B cell (primary cell): ENCODE data around the gene CBX3. TPM values are rescaled to one million over a fixed set of nuclear protein-coding genes. Genes with fewer than 3 reads are reported as not detected.

Experiments
- ATAC-seq: fragments of 200-7000 bp; cut with Tn5 transposase; one replicate; pipeline ENCODE4 v1.10.0; 2021; ENCODE audit warnings: low read depth, mild to moderate bottlenecking, moderate number of reproducible peaks, moderate library complexity
- CTCF ChIA-PET: fragments of 350-600 bp; sonication (Branson Sonifier 250); formaldehyde crosslinking; loops from one replicate; lab custom pipeline; 2021; ENCODE audit warnings: antibody characterized with exemption, inconsistent platforms; lab: Charles Lee
- POLR2A ChIA-PET: fragments of 350-600 bp; sonication (Branson Sonifier 250); formaldehyde crosslinking; loops from one replicate; lab custom pipeline; 2021; ENCODE audit warnings: antibody characterized with exemption; lab: Charles Lee
- DNase-seq: peaks from one replicate; pipeline ENCODE4 v3.0.0; 2013
- H2AFZ ChIP-seq: 2 replicates; pipeline ENCODE4 v1.6.1; 2012; ENCODE audit warnings: mild to moderate bottlenecking, low read depth, low read length; ENCODE audit not compliant: insufficient read depth, poor library complexity, severe bottlenecking
- H3K27ac ChIP-seq, 2 donors: 1 replicate in 1 of 2; 2 replicates in 1 of 2; pipeline ENCODE4 v1.5.1; 2012 to 2013; ENCODE audit warnings: low read length in 2 of 2, mild to moderate bottlenecking in 2 of 2, moderate library complexity in 1 of 2
- H3K27me3 ChIP-seq, 4 experiments: fragments of 200-600 bp in 1 of 4; sonication (generic) in 1 of 4; replicated peaks in 1 of 4; 1 replicate in 2 of 4; 2 replicates in 2 of 4; pipeline versions ENCODE4 v1.6.1 to v1.7.0; 2013 to 2016; ENCODE audit warnings: low read length in 3 of 4, mild to moderate bottlenecking in 2 of 4, mixed read lengths in 1 of 4, moderate library complexity in 1 of 4; ENCODE audit not compliant: insufficient read depth in 4 of 4, control insufficient read depth in 3 of 4; ENCODE audit errors: control extremely low read depth in 1 of 4
- H3K36me3 ChIP-seq, 2 experiments: replicated peaks in 1 of 2; 1 replicate in 1 of 2; 2 replicates in 1 of 2; pipeline versions ENCODE4 v1.6.1 to v1.7.1; 2013; ENCODE audit warnings: low read length in 1 of 2; ENCODE audit not compliant: insufficient read depth in 2 of 2, control insufficient read depth in 1 of 2; ENCODE audit errors: control extremely low read depth in 1 of 2, extremely low read depth in 1 of 2
- H3K4me1 ChIP-seq, 2 donors: fragments of 200-600 bp in 1 of 2; sonication (generic) in 1 of 2; 1 replicate in 1 of 2; 2 replicates in 1 of 2; pipeline versions ENCODE4 v1.5.1 to v1.6.1; 2013 to 2017; ENCODE audit warnings: low read length in 2 of 2; ENCODE audit not compliant: control insufficient read depth in 2 of 2, insufficient read depth in 2 of 2
- H3K4me2 ChIP-seq: replicated peaks from 2 replicates; pipeline ENCODE3; 2012; ENCODE audit warnings: mild to moderate bottlenecking, low read depth, low read length; ENCODE audit not compliant: poor library complexity, severe bottlenecking
- H3K4me3 ChIP-seq, 5 experiments: fragments of 200-600 bp in 1 of 5; sonication (generic) in 1 of 5; 1 replicate in 3 of 5; 2 replicates in 2 of 5; pipeline versions ENCODE4 v1.5.1 to v1.7.0; 2011 to 2016; ENCODE audit warnings: low read length in 4 of 5, mild to moderate bottlenecking in 4 of 5, low read depth in 2 of 5, control low read depth in 1 of 5, moderate library complexity in 1 of 5; ENCODE audit not compliant: insufficient read depth in 1 of 5; ENCODE audit errors: control extremely low read depth in 1 of 5, extremely low read depth in 1 of 5
- H3K79me2 ChIP-seq: fragments of 200-600 bp; sonication (generic); one replicate; pipeline ENCODE4 v1.6.0; 2016; ENCODE audit warnings: low read length; ENCODE audit not compliant: control insufficient read depth, insufficient read depth
- H3K9ac ChIP-seq: fragments of 200-600 bp; sonication (generic); 2 replicates; pipeline ENCODE4 v1.6.1; 2017; ENCODE audit warnings: mild to moderate bottlenecking, low read length, moderate library complexity
- H3K9me3 ChIP-seq, 3 donors: one replicate each; pipeline versions ENCODE4 v1.6.1 to v1.7.1; 2013; ENCODE audit warnings: low read length in 2 of 3; ENCODE audit not compliant: control insufficient read depth in 2 of 3, insufficient read depth in 1 of 3; ENCODE audit errors: control extremely low read depth in 1 of 3
- H4K20me1 ChIP-seq: 2 replicates; pipeline ENCODE4 v1.6.0; 2012; ENCODE audit warnings: mild to moderate bottlenecking, low read length; ENCODE audit not compliant: insufficient read depth, control insufficient read depth, poor library complexity, severe bottlenecking
- H3K27ac Mint-ChIP-seq: one replicate; pipeline ENCODE4 v1.8.0; 2021; ENCODE audit warnings: mixed read lengths
- H3K27me3 Mint-ChIP-seq: one replicate; pipeline ENCODE4 v1.8.0; 2021; ENCODE audit warnings: mixed read lengths
- H3K4me1 Mint-ChIP-seq: one replicate; pipeline ENCODE4 v1.8.0; 2021; ENCODE audit warnings: mixed read lengths
- H3K4me3 Mint-ChIP-seq: one replicate; pipeline ENCODE4 v1.8.0; 2021; ENCODE audit warnings: mixed read lengths
- H3K9me3 Mint-ChIP-seq: one replicate; pipeline ENCODE4 v1.8.0; 2022; ENCODE audit warnings: mixed read lengths; ENCODE audit not compliant: insufficient read depth
- CTCF ChIP-seq: fragments of 200-600 bp; IDR thresholded peaks from one replicate; pipeline ENCODE4 v1.8.0; 2022; ENCODE audit warnings: antibody characterized with exemption, mild to moderate bottlenecking
- EZH2 ChIP-seq: IDR thresholded peaks from 2 replicates; pipeline ENCODE4 v1.6.1; 2012; ENCODE audit warnings: borderline replicate concordance, low read depth, mild to moderate bottlenecking, moderate library complexity, low read length; ENCODE audit not compliant: insufficient read depth, poor library complexity, severe bottlenecking
- WGBS: methylation state at CpG from one replicate; pipeline ENCODE4 v1.1.5; 2013; ENCODE audit warnings: missing lambda C conversion rate; ENCODE audit not compliant: insufficient coverage; 5-methylcytosine and 5-hydroxymethylcytosine counted together
- intact Hi-C: fragments of 100-400 bp; cut with micrococcal nuclease; formaldehyde crosslinking; loops from one replicate; pipeline ENCODE4 v1.10.0; 2022
- polyA plus RNA-seq: library from polyadenylated mRNA; depleted of rRNA; stranded (reverse); fragments of >200 nt; gene quantifications from 2 replicates; pipeline ENCODE4 v1.2.3, GENCODE V29; 2012
- total RNA-seq, 2 donors: library from RNA; stranded (reverse); fragments of 120-200 nt in 1 of 2; gene quantifications; 1 replicate in 1 of 2; 2 replicates in 1 of 2; pipeline versions ENCODE4 v1.2.3 to v1.2.4, GENCODE V29; 2013 to 2022

CBX3 gene
- total and polyA plus RNA-seq, 2 donors (not counting 1 experiment from before 2014, with no cell fraction given): 43.9 to 126 TPM

- Histone ChIP-seq H2AFZ (no peak overlapping the region), H3K27ac (peak overlapping the region in 1 of 2 donors; percentile 27), H3K36me3 (peaks cover 0 to 1% of the 10 kb centered on the region in 2 experiments), H3K9ac (no peak overlapping the region), H3K27me3 (no peaks in the 10 kb centered on the region), H3K4me1 (peaks cover 0 to 3% of the 10 kb centered on the region in 2 donors), H4K20me1 (no peaks in the 10 kb centered on the region), H3K9me3 (no peaks in the 10 kb centered on the region), H3K4me3 (no peak overlapping the region), H3K4me2 (no peak overlapping the region), H3K79me2 (no peaks in the 10 kb centered on the region)
- no peak for ATAC-seq
- POLR2A ChIA-PET: interaction anchor here (1.4 kb wide), 1 partner anchor 102 kb away, joined by 3 read pairs; no protein-coding TSS in a partner anchor
- H3K27me3 Mint-ChIP-seq: no peaks in the 10 kb centered on the region
- no peak for TF ChIP-seq EZH2
- no peak for TF ChIP-seq CTCF
- peaks cover 53% of the 10 kb centered on the region for H3K4me1 Mint-ChIP-seq
- no peaks in the 10 kb centered on the region for H3K9me3 Mint-ChIP-seq
- CTCF ChIA-PET: interaction anchor here (0.8 to 2.3 kb wide), 6 partner anchors 16 to 103 kb away, joined by 3 to 11 read pairs (median 4); no protein-coding TSS in a partner anchor
- intact Hi-C loops: no loop called here
- WGBS: no CpG with 5 or more reads among the region's 3 CpGs
- H3K4me3 Mint-ChIP-seq: no peak overlapping the region
- no peak overlapping the region for H3K27ac Mint-ChIP-seq
- no peak for DNase-seq
Measured at GRCh38 chr7:26181474-26182227, 19.9 kb upstream of the CBX3 start.

GRCh38 chr7:26182283-26182682, 19.3 kb upstream of the CBX3 start:
- TF ChIP-seq EZH2 (no peak), CTCF (no peak)
- no peak overlapping the region for H2AFZ ChIP-seq
- WGBS: 92% methylated on average over 5 of the region's 6 CpGs
- no peak for DNase-seq
- peaks cover 0 to 3% of the 10 kb centered on the region in 2 donors for H3K4me1 ChIP-seq
- Mint-ChIP-seq H3K4me3 (no peak overlapping the region), H3K4me1 (peaks cover 59% of the 10 kb centered on the region), H3K27ac (no peak overlapping the region), H3K27me3 (no peaks in the 10 kb centered on the region), H3K9me3 (no peaks in the 10 kb centered on the region)
- ChIA-PET CTCF (interaction anchor here (1.1 to 1.7 kb wide), 2 partner anchors 91 to 103 kb away, joined by 3 to 7 read pairs; no protein-coding TSS in a partner anchor), POLR2A (interaction anchor here (0.7 to 1.4 kb wide), 3 partner anchors 12 to 103 kb away, joined by 3 read pairs; no protein-coding TSS in a partner anchor)
- H3K9me3 ChIP-seq: no peaks in the 10 kb centered on the region
- no peak overlapping the region for H3K4me2 ChIP-seq
- H3K27me3 ChIP-seq: no peaks in the 10 kb centered on the region
- no peak for ATAC-seq
- no peaks in the 10 kb centered on the region for H3K79me2 ChIP-seq
- H4K20me1 ChIP-seq: peaks cover 2% of the 10 kb centered on the region
- peaks cover 0 to 1% of the 10 kb centered on the region in 2 experiments for H3K36me3 ChIP-seq
- intact Hi-C loops: no loop called here
- no peak overlapping the region for H3K4me3 ChIP-seq
- H3K27ac ChIP-seq: peak overlapping the region in 1 of 2 donors; percentile 23
- no peak overlapping the region for H3K9ac ChIP-seq
